HG02642 (cell line): ENCODE measurements around the gene SELENOM.

Source experiments
- ATAC-seq: cut with Tn5 transposase; IDR thresholded peaks from one replicate; pipeline ENCODE4 v1.9.1; 2021; ENCODE audit warnings: mild to moderate bottlenecking; ENCODE audit not compliant: unreplicated experiment, poor library complexity

Gene SELENOM

GRCh38 chr22:31094021-31094551, 13.3 kb downstream of the SELENOM start:
- no peak for ATAC-seq

DNA sequence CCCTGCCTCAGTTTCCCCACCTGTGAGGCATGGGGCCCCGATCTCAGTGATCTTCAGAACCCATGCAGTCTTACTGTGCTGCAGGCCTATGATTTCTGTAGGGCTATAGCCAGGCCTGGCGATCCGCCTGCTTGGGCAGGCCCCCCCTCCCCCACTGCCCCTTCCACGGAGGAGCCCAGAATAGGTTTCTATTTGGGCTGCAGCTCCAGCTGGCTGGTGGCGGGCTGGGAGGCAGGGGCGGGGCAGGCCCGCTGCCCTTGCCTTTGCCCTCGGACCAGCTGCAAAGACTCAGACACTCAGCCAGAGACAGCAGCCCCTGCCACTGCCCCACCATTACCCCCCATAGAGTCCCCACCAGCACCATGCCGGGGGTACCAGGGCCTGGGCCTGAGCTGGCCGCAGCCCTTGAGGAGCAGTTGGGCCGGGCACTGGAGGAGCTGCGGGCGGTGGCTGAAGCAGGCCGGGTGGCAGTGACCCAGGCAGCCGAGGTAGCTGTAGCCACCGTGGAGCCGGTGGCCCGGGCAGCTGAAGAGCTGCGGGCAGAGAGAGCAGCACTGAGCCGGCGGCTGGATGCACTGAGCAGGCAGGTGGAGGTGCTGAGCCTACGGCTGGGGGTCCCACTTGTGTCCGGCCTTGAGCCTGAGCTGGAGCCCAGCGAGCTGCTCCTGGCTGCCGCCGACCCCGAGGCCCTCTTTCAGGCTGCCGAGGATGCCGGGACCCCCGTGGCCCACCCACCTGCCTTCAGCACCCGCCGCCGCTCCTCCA, 14.1 kb downstream of the SELENOM start:
- no peak for ATAC-seq

DNA sequence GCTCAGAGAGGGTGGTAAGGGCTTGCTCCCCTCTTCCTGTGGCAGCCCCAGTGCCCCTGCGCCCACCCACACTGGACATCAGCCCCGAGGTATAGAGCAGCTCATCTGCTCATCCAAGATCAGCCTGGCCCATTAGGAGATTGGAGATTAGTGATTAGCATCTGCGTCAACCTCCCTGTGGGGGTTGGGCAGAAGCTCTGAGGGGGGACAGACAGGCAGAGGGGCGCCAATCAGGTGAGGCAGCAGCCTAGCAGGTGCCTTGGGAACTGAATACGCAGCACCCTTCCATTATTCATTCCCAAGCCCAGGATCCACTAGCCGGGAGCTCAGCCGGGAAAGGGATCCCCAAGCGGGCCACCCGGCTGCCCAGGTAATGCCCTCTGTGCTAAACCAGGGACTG, 15.2 kb downstream of the SELENOM start:
- no peak for ATAC-seq

DNA sequence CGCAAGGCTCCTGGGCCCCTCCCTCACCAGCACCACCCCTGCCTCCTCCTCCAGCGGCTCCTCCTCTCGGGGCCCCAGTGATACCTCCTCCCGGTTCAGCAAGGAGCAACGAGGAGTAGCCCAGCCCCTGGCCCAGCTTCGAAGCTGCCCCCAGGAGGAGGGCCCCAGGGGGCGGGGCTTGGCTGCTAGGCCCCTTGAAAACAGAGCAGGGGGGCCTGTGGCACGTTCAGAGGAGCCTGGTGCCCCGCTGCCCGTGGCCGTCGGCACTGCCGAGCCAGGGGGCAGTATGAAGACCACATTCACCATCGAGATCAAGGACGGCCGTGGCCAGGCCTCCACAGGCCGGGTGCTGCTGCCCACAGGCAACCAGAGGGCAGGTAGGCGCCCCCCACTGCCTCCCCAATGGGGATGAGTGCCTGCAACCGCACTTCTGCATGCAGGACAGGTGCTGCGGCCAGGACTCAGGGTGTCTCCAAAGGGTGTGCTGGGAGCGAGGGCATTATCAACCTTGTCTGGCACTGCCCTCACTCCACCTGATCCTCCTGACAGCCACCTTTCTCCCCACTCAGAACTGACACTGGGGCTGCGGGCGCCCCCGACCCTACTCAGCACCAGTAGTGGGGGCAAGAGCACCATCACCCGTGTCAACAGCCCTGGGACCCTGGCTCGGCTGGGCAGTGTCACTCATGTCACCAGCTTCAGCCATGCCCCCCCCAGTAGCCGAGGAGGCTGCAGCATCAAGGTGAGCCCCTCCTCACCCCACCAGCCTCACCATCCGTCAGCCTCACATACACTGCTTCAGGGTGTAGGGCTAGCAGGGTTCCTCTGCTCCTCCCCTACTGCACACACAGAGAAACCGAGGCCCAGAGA, 16.0 kb downstream of the SELENOM start:
- no peak for ATAC-seq

DNA sequence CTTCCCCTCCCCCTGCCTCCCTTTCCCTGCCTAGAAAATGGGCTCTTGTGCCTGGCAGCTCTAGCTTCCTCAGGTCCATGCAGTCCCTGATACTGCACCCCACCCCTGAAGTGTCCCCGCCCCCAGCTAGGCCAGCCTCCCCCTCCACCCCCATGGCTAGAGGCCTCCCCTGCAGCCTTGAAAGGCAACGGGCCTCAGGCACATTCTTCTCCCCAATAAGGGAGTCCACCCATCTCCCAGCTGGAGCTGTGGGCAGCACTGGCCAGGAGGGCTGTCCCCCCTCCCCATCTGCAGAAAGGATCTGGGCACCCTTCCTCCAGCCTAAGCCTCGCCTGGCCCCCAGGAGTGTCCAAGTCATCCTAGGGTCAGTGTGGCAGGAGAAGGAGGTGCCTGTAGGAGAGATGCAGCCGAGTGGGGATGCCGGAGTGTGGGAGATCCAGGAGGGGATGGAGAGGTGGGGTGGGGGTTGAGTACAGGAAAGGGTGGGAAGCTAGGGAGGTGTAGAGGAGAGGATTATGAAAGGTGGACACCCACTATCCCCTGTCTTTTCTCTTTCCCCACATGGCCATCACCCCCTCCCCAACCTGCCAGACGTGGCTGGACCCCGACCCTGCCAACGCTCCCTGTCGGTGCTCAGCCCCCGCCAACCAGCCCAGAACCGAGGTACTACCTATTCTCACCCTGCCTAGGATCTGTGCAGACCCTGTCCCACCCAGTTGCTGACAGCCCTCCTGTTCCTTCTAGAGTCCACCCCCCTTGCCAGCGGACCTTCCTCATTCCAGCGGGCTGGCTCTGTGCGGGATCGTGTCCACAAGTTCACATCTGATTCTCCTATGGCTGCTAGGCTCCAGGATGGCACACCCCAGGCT, 16.9 kb downstream of the SELENOM start:
- ATAC-seq, result no peak

GRCh38 chr22:31089160-31090100, 17.9 kb downstream of the SELENOM start:
- no peak for ATAC-seq

DNA sequence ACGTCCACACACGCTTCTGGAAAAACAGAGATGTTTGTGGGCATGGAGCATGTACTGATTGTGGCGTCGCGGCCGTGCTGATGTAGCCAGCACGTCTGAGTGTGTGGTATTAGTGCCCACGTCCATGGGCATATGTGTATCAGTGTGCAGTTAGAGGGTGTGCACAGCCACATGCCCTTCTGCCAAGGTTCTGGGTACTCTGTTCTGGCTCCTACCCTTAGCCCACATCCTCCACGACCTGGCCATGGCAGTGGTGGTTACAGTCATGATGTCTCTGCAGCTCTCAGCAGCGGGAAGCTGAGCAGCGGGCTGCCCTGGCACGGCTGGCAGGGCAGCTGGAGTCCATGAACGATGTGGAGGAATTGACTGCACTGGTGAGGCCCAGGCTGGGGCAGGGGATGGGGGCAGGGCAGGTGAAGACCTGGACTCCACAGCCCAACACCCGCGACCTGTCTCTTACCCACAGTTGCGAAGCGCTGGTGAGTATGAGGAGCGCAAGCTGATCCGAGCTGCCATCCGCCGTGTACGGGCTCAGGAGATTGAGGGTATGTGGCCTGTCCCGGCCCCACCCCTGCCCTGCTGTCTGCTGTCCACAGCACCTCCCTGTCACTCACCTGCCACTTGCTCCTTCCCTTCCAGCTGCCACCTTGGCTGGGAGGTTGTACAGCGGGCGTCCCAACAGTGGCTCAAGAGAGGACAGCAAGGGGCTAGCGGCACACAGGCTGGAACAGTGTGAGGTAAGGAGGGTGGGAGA, 19.0 kb downstream of the SELENOM start:
- ATAC-seq, result no peak

GRCh38 chr22:31087744-31088215, 19.6 kb downstream of the SELENOM start:
- no peak for ATAC-seq

DNA sequence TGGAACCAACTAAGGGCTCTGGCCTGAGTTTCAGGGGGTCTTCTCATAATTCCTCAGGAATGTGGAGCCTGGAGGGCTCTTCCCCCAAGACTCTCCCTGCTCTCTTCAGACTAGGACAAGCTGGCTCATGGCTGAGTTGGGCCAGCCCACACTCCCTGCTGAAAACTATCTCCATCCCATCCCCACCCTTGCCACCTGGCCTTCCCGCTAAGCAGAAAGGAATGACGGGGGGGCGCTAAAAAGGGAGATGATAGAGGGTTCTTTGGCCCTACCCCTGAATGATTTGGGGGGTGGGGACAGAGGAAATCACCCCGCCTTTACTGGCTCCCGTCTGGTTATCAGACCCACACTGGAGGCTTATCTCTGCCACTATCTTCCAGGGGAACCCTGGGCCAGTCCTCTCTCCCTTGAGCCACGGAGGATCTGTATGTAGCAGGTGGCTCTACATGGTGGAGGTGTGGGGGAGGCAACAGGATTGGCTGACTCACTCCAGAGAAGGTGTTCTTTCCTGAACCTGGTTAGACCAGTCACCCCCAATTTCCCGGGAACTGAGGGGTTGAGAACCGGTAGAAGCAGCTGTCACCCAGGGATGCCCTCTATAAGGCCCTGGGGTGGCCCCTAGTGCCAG, 20.6 kb downstream of the SELENOM start:
- ATAC-seq, result no peak

DNA sequence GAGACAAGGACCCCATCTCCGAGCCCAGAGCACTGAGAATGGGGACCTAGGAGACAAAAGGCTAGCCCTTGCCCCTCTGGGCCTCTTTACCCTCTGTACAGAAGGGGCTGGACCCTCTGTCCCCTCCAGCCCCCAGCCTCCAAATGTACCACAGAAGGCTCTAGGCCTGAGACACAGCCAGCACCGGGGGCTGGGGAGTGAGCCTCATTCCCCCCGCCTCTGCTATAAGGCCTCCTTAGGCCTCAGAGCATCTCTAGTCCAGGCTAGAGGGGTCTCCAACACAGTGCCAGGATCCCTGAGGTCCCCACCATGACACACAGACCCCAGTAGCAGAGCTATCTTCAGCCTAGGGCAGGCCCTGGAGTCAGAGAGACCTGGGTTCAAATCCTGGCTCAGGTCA, 21.4 kb downstream of the SELENOM start:
- no peak for ATAC-seq

GRCh38 chr22:31085493-31085824, 21.9 kb downstream of the SELENOM start:
- no peak for ATAC-seq

DNA sequence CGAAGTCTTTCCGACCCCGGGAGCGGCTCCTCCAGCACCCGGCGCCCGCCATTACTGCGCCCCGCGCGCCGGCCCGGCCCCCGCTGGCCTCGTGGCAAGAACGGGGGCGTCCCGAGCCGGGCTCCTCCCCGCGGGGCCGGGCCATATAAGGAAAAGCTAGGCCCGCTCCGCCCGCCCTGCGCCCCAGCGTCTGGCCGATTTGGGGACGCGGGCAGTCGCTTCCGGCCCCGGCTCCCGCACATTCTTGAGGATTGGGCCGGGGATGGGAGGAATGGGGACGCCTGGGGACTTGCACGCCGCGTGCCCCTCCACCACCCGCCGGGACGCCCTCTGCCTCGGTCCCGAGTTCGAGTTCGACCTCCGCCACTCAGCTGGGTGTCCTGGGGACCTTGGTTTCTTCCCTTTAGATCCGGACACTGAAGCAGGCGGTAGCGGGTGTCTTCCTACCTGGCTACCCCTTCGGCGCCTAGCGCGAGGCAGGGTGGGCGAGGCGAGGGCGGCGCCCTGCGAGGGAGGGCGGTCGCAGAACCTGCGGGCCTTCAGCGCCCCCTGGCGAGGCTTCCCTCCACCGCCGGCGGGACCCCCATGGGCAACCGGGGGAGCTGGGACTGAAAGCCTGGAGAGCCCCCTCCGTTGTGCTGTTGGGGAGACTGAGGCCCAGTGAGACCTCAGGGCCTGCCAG, 22.4 kb downstream of the SELENOM start:
- ATAC-seq, result peak; percentile 68

- ATAC-seq, result no peak
Measured at GRCh38 chr22:31083923-31084810, 23.2 kb downstream of the SELENOM start.

DNA sequence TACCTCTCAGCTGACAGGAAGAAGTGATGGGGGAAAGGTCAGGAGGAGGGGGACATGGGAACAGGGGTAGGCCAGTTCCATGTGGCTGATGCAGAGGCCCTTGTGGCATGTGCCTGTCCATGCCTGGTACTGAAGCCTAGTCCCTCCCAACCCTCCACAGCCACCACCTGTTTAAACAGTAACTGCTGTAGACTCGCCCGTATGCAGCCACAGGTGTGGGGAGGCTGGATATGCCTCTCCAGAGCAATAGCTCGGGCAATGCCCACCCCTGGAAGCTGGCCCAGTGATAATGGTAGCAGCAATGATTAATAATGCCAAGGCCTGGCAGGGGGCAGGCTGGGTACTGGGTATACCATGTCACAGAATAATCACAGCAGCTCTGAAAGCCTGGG, 24.0 kb downstream of the SELENOM start:
- ATAC-seq, result no peak

DNA sequence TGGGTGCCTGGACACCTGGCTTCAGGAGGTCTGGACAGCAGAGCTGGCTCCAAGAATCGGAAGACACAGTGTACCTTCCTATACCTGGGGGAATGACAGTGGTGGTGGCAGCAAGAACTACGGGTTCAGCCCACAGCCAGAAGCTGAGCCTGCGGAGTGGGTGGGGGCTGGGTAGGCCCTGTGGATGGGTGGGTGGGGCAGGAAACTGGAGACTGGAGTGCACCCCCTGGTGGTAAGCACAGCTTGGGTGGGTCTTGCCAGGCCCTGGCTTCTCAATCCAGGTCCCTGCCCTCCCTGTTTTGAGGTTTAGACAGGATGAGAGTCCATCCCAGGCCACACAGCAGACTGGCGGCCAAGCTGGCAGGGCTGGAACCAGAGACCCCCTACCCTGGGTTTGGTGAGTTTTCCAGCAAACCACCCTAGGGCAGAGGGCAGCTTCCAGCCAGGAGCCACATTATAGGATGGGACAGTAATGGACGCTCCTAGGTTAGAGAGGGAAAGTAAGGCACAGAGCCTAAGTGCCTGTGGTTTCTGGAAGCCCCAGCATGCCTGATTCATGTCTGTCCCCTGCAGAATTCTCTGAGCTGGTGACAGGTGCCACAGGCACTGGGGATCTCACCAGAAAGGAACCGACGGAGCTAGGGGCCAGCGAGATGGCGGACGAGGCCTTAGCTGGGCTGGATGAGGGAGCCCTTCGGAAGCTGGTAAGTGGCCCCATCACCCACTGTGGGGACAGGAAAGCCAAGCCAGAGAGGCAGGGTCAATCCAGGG, 24.6 kb downstream of the SELENOM start:
- ATAC-seq, result no peak
